Renal cortex interstitium (tissue), 11 donors: ENCODE results near the gene BCL6. TPM values are rescaled to one million over a fixed set of nuclear protein-coding genes. Genes with fewer than 3 reads are reported as not detected.
"Not testable (repeated sequence)": the region's sequence is repeated elsewhere in the genome, so short reads cannot be mapped to it uniquely, and the experiment has no call there.

Experiments used
- DNase-seq, 11 donors: peaks; one replicate each; pipeline ENCODE4 v3.0.0-alpha.2; 2013; ENCODE audit warnings: low read depth in 9 of 11, low spot score in 4 of 11; ENCODE audit errors: extremely low read depth in 1 of 11
- polyA plus RNA-seq, 3 donors: library from polyadenylated mRNA; unstranded; fragments of 120-200 nt; gene quantifications; one replicate each; pipeline ENCODE4 v1.2.1, GENCODE V29; 2013; ENCODE audit not compliant: insufficient read length in 3 of 3

Gene BCL6
- polyA plus RNA-seq, 3 donors: 10.8 to 18.9 (median 11.4) TPM

GRCh38 chr3:187696021-187696420, 49.2 kb downstream of the BCL6 start:
- no peak for DNase-seq

- no peak for DNase-seq
Measured at GRCh38 chr3:187695449-187695848, 49.8 kb downstream of the BCL6 start.

- DNase-seq: no peak
Measured at GRCh38 chr3:187694801-187695200, 50.5 kb downstream of the BCL6 start.

- no peak for DNase-seq
Measured at GRCh38 chr3:187693431-187693830, 51.8 kb downstream of the BCL6 start.

- DNase-seq: no peak
Measured at GRCh38 chr3:187689984-187690383, 55.3 kb downstream of the BCL6 start.

- no peak for DNase-seq
Measured at GRCh38 chr3:187686621-187687273, 58.5 kb downstream of the BCL6 start.

- no peak for DNase-seq
Measured at GRCh38 chr3:187685948-187686347, 59.3 kb downstream of the BCL6 start.

GRCh38 chr3:187684880-187685279, 60.4 kb downstream of the BCL6 start:
- no peak for DNase-seq

GRCh38 chr3:187684444-187684843, 60.8 kb downstream of the BCL6 start:
- DNase-seq: no peak

GRCh38 chr3:187681756-187682155, 63.5 kb downstream of the BCL6 start:
- DNase-seq: not testable (repeated sequence)

- DNase-seq: peak in 10 of 11 donors; percentile 36 to 71 (median 56)
Measured at GRCh38 chr3:187679638-187680396, 65.5 kb downstream of the BCL6 start.

GRCh38 chr3:187678726-187679268, 66.5 kb downstream of the BCL6 start:
- DNase-seq: peak in 9 of 11 donors; percentile 25 to 56 (median 32)

- no peak for DNase-seq
Measured at GRCh38 chr3:187677604-187678003, 67.7 kb downstream of the BCL6 start.

- DNase-seq: no peak
Measured at GRCh38 chr3:187673012-187673411, 72.3 kb downstream of the BCL6 start.

Other genes starting within 250 kb of the BCL6 start
- 10 to 100 TPM in 1 of 3 donors, 1 to 10 TPM in 1, under 1 TPM in 1; 0.45 to 15.1 (median 2.6) TPM for gene SST, start 75.1 kb downstream of the BCL6 start, polyA plus RNA-seq
- gene RTP2, start 42.9 kb downstream of the BCL6 start, polyA plus RNA-seq: not detected